ENCODE data around the gene FXR2.
A peak's percentile ranks its signal among the peaks of the same experiment; 100 is the strongest.

FXR2 gene

DNA sequence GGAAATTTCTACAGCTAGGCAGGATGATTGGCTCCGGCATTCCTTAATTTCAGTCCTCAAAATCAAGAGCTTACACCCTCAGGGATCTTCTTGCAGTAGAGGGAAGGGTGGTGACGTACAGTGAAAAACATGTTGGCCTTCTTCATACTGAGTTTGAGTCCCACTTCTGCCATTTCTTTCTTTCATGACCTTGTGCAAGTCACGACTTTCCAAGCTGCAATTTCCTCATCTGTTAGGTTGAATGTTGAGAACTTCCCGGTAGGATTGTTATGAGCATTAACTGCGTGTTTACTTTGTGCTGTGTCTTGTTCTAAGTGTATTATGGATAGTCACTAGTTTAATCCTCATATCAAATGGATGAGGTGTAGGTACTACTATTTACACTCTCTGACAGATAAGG is 45.1 kb downstream of the FXR2 start:
- DNase-seq: no peak

DNA sequence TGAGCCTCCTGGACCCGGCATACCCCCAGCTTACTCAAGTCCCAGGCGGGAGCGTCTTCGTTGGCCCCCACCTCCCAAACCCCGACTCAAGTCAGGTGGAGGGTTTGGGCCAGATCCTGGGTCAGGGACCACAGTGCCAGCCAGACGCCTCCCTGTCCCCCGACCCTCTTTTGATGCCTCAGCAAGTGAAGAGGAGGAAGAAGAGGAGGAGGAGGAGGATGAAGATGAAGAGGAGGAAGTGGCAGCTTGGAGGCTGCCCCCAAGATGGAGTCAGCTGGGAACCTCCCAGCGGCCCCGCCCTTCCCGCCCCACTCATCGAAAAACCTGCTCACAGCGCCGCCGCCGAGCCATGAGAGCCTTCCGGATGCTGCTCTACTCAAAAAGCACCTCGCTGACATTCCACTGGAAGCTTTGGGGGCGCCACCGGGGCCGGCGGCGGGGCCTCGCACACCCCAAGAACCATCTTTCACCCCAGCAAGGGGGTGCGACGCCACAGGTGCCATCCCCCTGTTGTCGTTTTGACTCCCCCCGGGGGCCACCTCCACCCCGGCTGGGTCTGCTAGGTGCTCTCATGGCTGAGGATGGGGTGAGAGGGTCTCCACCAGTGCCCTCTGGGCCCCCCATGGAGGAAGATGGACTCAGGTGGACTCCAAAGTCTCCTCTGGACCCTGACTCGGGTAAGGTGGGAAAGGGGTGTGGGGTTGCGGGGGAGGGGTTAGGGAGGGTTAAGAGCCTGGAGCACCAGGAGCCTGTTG is 51.4 kb downstream of the FXR2 start:
- DNase-seq: no peak

DNA sequence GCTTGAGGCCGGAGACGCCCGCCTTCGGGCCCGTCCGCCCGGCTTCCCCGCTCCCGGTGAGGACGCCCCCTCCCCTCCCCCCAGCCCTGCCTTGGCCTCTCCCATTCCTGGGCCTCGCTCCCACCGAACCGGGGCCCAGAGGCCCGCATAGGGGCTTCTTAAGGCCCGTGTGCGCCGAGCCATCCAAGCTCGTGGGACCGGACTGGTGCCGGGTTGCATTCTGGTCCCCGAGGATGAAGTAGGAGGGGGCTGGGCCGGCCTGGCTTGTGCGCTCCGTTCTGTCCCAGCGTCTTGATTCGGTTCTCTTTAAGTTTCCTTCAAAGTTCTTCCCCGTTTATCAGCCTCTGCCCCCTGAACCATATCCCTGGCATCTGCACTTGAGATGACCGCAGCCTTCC is 52.5 kb downstream of the FXR2 start:
- DNase-seq: no peak

DNA sequence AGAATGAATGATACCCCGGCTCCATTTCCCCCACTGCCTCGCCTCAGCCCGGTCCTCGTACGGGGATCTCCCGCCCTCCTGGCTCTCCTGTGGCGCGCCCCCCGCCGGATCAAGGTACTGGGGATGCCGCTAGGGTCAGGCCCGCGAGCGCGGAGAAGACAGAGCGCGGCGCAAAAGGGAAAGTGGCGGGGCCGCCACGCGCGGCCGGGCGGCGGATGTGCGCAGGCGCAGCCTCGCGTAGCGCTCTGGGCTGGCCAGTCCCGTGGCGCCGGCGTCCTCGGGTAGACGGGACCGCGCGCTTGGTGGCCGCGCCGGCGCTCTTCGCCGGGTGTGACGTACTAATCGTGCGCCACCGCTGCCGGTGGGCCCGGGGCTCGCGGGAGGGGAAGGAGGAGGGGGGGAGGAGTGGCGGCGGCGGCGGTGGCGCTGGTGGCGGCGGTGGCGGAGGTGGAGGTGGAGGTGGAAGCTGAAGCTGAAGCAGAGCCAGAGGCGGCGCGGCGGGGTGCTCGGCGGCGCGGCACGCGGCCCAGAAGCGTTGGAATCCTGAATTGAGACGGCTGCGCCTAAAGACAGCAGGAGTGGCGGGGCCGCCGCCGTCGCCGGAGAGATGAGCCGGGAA is 53.0 kb downstream of the FXR2 start, which contains the start of gene SENP3:
Gene SENP3, plus strand, starts transcription at position 331 of the 619 bp plus-strand sequence. CDS start 1,158 bp downstream, outside the sequence.
- peak; percentile 88 for DNase-seq

DNA sequence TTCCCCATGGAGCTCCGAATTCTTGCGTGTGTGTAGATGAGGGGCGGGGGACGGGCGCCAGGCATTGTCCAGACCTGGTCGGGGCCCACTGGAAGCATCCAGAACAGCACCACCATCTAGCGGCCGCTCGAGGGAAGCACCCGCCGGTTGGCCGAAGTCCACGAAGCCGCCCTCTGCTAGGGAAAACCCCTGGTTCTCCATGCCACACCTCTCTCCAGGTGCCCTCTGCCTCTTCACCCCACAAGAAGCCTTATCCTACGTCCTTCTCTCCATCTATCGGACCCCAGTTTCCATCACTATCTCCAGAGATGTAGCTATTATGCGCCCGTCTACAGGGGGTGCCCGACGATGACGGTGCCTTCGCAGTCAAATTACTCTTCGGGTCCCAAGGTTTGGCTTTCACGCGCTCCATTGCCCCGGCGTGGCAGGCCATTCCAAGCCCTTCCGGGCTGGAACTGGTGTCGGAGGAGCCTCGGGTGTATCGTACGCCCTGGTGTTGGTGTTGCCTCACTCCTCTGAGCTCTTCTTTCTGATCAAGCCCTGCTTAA is 53.6 kb downstream of the FXR2 start:
- DNase-seq: peak; percentile 78

DNA sequence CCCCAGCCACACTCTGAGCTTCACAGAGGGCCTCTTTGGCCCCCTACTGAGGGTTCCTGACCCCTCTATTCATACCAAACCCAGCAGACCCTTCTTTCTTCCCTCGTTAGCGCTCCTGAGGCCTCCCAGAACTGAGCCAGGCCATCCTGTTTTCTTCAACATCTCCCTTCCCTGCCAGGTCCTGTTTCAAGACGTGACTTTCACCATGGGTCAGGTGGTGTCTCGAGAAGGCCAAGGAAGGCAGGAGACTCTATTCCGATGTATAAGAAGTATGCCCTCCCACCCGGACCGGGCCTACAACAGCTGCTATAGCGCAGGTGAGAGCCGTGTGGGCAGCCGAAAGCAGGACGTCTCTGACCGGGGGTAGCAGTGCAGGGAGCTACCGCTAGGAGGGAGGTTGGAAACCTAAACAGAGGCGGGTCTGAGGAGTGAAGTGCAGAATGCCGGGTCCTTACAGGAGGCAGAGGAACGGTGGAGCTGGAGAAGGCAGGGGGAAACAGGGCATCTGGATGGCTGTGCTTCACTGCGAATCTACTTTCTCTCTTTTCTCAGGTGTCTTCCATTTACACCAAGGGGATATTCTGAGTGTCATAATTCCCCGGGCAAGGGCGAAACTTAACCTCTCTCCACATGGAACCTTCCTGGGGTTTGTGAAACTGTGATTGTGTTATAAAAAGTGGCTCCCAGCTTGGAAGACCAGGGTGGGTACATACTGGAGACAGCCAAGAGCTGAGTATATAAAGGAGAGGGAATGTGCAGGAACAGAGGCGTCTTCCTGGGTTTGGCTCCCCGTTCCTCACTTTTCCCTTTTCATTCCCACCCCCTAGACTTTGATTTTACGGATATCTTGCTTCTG is 54.3 kb downstream of the FXR2 start:
- DNase-seq: peak; percentile 47

DNA sequence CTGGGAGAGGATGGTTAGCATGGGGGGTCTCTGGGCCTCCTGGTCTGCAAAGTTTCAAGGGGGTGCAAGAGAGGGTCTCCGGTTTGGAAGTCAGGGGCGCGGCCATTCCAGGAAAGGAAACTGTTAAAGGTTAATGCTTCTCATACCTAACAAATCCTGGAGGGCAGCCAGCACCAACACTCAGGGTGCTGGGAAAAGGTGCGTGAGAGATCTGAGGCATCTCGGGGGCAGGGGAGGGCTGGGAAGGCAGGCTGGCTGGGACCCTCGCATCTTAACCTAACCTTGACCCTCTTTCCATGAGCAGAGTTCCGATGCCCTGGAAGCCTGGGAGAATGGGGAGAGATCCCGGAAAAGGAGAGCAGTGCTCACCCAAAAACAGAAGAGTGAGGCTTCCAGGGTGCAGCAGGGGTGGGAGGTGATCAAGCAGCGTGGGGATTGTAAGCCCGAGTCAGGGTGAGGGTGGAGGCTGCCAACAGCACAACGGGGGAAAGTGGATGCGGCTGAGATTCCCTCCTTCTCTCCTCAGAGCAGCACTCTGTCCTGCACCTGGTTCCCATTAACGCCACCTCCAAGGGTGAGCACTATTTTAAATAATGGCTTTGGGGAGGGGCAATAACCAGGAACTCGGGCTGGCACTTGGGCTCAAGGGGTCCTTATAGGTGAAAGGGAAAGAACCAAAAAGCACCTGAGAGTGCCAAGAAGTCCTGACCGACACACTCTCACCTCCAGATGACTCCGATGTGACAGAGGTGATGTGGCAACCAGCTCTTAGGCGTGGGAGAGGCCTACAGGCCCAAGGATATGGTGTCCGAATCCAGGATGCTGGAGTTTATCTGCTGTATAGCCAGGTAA is 55.2 kb downstream of the FXR2 start:
- no peak for DNase-seq

DNA sequence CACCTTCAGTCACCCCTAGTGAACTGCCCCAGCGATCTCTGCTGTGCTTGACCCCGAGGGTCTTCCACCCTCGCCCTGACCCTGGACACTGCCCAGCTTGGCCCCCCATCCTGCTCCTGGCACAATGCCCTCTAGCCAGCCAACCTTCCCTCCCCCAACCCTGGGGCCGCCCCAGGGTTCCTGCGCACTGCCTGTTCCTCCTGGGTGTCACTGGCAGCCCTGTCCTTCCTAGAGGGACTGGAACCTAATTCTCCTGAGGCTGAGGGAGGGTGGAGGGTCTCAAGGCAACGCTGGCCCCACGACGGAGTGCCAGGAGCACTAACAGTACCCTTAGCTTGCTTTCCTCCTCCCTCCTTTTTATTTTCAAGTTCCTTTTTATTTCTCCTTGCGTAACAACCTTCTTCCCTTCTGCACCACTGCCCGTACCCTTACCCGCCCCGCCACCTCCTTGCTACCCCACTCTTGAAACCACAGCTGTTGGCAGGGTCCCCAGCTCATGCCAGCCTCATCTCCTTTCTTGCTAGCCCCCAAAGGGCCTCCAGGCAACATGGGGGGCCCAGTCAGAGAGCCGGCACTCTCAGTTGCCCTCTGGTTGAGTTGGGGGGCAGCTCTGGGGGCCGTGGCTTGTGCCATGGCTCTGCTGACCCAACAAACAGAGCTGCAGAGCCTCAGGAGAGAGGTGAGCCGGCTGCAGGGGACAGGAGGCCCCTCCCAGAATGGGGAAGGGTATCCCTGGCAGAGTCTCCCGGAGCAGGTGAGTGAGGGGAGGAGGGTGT is 56.0 kb downstream of the FXR2 start, which contains the start of gene TNFSF13:
Gene TNFSF13, plus strand, starts transcription at position 207 of the 776 bp plus-strand sequence. Its CDS starts 290 bp downstream, at position 497.
- no peak for DNase-seq

DNA sequence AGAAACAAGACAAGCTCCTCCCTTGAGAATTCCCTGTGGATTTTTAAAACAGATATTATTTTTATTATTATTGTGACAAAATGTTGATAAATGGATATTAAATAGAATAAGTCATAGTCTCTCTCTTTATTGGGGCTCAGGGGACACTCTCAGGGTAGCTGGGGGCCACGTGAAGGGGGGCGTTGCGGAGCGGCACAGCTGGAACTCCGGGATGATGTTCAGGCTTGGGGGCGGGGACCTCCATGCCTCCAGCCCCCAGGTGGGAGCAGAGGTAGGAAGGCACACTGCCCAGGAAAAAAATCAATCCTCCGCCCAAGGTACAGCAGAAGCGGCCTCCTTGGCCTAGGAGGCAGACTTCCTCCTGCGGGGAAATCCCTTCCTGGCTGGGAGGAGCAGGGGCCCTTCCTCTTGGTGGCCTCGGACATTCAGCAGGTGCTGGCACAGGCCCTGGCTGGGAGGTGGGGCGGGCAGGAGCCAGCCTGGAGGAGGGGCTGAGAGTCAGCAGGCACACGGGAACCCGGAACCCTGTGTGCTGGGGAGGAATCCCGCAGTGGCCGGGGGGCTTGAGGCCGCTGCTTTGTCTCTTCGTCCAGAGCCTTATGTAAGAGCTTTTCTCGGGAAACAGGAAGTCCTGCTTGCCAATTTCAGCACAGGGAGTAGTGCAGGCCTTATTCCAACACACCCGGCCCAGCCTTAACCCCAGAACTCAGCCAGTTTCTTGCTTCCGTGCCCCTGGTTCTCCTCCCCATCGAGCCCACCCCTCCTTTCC is 56.7 kb downstream of the FXR2 start:
- no peak for DNase-seq

DNA sequence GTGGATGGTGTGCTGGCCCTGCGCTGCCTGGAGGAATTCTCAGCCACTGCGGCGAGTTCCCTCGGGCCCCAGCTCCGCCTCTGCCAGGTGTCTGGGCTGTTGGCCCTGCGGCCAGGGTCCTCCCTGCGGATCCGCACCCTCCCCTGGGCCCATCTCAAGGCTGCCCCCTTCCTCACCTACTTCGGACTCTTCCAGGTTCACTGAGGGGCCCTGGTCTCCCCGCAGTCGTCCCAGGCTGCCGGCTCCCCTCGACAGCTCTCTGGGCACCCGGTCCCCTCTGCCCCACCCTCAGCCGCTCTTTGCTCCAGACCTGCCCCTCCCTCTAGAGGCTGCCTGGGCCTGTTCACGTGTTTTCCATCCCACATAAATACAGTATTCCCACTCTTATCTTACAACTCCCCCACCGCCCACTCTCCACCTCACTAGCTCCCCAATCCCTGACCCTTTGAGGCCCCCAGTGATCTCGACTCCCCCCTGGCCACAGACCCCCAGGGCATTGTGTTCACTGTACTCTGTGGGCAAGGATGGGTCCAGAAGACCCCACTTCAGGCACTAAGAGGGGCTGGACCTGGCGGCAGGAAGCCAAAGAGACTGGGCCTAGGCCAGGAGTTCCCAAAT is 57.4 kb downstream of the FXR2 start:
- DNase-seq: no peak

DNA sequence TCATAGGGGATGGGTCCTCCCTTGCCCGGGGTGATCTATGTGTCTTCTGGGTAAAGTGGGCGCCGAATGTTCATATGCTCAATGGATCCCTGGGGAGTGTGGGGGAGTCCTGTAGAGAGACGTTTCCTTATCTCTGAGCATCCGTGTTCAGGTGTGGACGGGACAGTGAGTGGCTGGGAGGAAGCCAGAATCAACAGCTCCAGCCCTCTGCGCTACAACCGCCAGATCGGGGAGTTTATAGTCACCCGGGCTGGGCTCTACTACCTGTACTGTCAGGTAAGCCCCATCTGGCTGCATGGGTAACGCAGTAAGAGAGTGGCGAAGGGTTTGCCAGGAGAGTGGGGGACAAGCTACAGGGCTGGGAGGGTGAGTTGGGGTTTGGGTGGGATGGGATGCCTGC is 58.1 kb downstream of the FXR2 start:
- no peak for DNase-seq

DNA sequence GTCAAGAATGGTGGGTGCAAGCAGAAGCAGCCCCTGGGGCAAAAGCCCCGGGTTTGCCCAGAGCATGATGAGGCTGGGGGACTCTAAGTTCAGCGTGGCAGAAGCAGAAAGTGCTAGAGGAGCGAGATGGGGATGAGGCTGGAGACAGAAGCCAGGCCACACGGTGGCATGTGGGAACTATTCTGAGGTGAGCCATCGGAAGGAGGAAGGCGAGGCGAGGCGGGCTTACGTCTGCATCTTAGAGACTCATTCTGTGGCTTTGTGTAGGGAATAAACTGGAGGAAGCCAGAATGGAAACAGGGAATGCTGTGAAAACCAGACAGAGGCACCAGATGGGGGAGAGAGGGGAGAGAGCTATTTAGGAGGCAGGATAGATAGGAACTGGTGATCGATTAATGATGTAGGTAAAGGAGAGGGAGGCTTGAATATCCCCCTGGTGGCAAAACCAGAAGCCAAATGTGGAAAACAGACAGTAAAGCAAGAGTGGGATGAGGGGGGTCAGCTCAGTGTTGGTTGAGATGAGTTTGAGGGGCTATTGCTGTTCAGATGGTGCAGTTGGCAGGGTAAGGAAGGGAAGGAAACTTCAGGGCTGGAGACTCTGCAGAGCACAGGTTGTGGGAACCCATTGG is 59.3 kb downstream of the FXR2 start:
- no peak for DNase-seq

DNA sequence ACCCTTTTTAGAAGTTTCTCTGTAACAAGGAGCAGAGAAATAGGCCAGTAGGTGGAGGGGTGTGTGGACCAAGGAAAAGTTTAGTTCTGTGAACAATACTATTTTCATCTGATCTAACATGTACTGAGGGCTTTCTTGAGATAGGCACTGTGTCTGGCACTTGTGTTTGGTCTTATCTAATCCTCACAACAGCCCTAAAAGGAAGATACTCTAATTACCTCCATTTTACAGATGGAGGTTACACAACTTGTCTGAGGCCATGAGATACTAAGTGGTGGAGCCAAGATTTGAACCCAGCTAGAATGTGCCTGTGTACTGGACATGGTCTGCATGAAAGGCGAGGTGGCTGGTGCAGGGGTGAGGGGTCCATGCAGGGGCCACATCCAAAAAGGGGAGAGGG is 61.3 kb downstream of the FXR2 start:
- DNase-seq: no peak

DNA sequence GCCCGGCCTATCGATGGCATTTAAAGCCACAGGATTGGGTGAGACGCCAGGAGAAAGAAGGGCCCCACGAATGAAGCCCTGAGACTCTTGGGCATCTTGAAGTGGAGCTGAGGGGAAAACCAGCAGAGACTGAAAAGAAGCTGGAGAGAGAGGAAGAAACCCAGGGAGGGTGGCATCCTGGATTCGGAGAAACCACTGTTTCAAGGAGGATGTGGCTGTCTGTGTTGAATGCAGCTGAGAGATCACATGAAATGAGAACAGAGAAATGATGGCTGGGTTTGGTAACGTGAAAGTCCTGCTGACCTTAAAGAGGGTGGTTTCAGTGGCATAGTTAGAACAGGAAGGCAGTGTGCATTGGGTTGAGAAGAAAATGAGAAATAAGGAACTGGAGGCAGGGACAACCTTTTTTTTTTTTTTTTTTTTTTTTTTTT is 62.1 kb downstream of the FXR2 start:
- peak; percentile 51 for DNase-seq

DNA sequence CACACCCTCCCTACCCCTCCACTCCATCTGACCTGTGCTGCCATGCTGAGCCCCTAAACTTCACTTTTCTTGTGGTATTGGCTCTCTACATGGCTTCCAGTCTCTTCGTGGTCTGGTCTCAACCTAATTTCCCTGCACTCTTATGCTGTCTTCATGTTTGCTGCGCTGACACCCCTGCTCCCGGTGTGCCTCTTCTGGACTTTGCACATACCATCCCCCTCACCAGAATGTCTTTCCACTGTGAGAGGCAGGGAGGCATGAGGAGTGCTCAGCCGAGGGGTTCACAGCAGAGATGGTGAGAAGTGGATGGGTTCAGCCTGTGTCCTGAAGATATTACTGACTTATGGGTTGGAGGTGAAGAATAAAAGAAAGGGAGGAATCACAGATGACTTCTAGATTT is 63.3 kb downstream of the FXR2 start:
- no peak for DNase-seq

DNA sequence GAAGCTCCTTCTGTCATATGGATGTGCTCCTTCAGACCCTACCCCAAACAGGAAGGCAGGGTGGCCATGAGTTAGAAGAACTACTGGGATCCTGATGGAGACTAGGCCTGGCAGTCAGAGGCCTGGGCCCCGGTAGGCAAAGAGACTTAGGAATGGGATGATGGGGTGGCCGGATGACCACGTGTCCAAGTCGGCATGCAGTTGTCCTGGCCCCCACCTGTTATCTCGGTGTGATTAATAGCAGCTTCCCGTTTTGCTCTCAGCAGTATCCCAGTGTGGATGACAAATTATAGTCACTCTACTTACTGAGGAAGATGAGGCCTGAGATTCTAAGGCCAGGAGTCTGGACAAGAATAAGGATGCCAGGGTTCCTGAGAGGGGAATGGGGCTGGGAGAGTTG is 64.4 kb downstream of the FXR2 start:
- DNase-seq: no peak

DNA sequence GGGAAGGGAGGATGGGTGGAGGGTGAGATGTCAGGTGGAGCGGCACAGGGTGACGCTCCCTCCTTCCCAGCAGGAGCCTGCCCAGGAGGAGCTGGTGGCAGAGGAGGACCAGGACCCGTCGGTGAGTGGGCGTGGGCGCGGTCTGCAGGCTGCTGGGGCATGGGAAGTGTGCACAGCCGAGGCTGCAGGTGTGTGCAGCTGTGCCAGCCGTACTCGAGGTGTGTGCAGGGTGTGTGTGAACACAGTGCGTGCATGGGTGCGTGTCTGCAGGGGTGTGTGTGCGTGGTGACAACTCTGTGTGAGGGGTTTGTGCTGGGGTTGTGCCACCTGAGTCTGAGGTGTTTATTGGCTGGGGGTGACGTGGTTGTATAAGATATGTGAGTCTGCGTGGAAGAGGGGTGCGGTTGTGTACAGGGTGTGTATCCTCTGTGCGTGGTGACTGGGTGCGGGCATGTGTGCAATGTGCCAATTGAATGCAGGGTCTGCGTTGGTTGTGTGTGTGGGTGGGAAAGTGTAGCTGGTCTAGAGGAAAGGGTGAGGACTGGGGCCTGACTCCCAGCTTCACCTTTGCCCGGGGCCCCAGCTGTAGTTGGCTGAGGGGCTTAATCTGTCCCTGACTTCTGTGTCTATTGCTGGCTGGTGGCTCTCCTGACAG is 65.2 kb downstream of the FXR2 start:
- peak; percentile 71 for DNase-seq

DNA sequence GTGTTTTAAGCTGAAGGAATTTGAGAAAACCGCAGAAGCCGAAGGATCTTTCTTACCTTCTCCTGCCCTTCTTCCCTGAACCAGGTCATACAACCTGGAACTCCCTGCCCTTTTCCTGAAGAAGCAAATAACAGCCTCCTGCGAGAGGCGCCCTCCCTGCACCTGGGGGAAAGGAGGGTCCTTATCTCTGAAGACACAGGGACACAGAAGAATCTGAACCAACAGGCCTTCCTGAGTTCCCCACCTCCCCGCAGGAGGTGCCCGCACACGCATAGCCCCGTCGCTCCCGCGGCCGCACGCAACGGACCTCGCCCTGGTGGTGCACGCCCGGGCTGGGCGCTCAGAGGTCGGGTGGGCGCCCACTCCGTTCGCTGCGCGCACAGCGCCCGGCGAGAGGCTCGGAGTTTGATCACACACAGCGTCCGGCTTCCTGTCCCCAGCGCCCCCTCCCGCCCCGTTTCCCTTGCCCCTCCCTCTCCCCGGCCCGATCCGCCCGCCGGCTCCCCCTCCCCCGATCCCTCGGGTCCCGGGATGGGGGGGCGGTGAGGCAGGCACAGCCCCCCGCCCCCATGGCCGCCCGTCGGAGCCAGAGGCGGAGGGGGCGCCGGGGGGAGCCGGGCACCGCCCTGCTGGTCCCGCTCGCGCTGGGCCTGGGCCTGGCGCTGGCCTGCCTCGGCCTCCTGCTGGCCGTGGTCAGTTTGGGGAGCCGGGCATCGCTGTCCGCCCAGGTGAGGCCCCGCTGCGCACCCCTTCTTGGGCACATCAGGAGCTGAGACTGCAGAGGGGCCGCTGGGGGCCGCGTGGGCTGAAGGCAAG is 65.9 kb downstream of the FXR2 start, which contains the start of gene TNFSF12:
Gene TNFSF12, plus strand, starts transcription at position 474 of the 816 bp plus-strand sequence. Its CDS starts 96 bp downstream, at position 570.
- DNase-seq: peak; percentile 48
